GM12878 (cell line): ENCODE data around the gene CBLB. TPM values are rescaled to one million over a fixed set of nuclear protein-coding genes. Genes with fewer than 3 reads are reported as not detected.

Experiments used
- CREB1 ChIP-seq: IDR thresholded peaks from 2 replicates; pipeline ENCODE4 v1.6.1; 2012; ENCODE audit warnings: low read depth, mild to moderate bottlenecking, inconsistent platforms
- EED ChIP-seq: sonication (generic); IDR thresholded peaks from 2 replicates; pipeline ENCODE4 v1.6.1; 2016; ENCODE audit warnings: antibody characterized with exemption, low read depth
- KAT2A ChIP-seq: conservative IDR thresholded peaks from 2 replicates; pipeline ENCODE4 v1.6.1; 2011; ENCODE audit warnings: low read depth, low read length; ENCODE audit not compliant: control insufficient read depth
- KDM1A ChIP-seq: fragments of 200-600 bp; sonication (generic); IDR thresholded peaks from 2 replicates; pipeline ENCODE4 v1.6.1; 2016; ENCODE audit warnings: borderline replicate concordance
- MEF2A ChIP-seq: IDR thresholded peaks from 2 replicates; pipeline ENCODE4 v1.6.1; 2011; ENCODE audit warnings: low read depth, mild to moderate bottlenecking, low read length, moderate library complexity; ENCODE audit not compliant: insufficient read depth
- MTA3 ChIP-seq: IDR thresholded peaks from 2 replicates; pipeline ENCODE4 v1.6.1; 2012; ENCODE audit warnings: low read length, inconsistent platforms, borderline replicate concordance
- MXI1 ChIP-seq: fragments of 150-350 bp; IDR thresholded peaks from 2 replicates; pipeline ENCODE4 v1.6.1; 2011; ENCODE audit warnings: low read depth, mild to moderate bottlenecking, inconsistent platforms, low read length, improper control_type of control experiment
- NR2F1 ChIP-seq: fragments of 450-650 bp; conservative IDR thresholded peaks from 2 replicates; pipeline ENCODE4 v1.6.1; 2017; ENCODE audit warnings: mild to moderate bottlenecking
- RCOR1 ChIP-seq: conservative IDR thresholded peaks from 2 replicates; pipeline ENCODE4 v1.6.1; 2012; ENCODE audit warnings: low read depth, low read length, improper control_type of control experiment
- RELA ChIP-seq: fragments of 450-650 bp; IDR thresholded peaks from 2 replicates; pipeline ENCODE4 v1.8.0; 2014; ENCODE audit warnings: borderline replicate concordance; ENCODE audit not compliant: partially characterized antibody
- TBL1XR1 ChIP-seq: IDR thresholded peaks from 2 replicates; pipeline ENCODE4 v1.6.1; 2012; ENCODE audit warnings: low read depth, low read length, improper control_type of control experiment
- WRNIP1 ChIP-seq: IDR thresholded peaks from 2 replicates; pipeline ENCODE4 v1.6.1; 2011; ENCODE audit warnings: low read depth, low read length, improper control_type of control experiment, borderline replicate concordance
- YY1 ChIP-seq: IDR thresholded peaks from 2 replicates; pipeline ENCODE4 v1.6.1; 2011; ENCODE audit warnings: low read depth, mild to moderate bottlenecking, low read length
- polyA plus RNA-seq, 11 experiments: library from polyadenylated mRNA; depleted of rRNA in 4 of 11; unstranded in 6 of 11; stranded (reverse) in 5 of 11; fragments of >200 nt; fragmentation: Nextera tagmentation in 4 of 11; fragmentation: Illumina TruSeq in 1 of 11; extraction: Ambion mirVana in 4 of 11; extraction: Trizol in 1 of 11; gene quantifications; 1 replicate in 1 of 11; 2 replicates in 10 of 11; pipeline versions ENCODE4 v1.2.1 to v1.2.3, GENCODE V29; 2011 to 2016; ENCODE audit warnings: inconsistent platforms in 2 of 11, missing spikeins in 2 of 11, low read depth in 1 of 11
- total RNA-seq, 4 experiments: library from RNA; depleted of rRNA in 3 of 4; stranded (reverse); fragments of >200 nt in 3 of 4; fragmentation: Illumina TruSeq in 1 of 4; extraction: Trizol in 1 of 4; gene quantifications; 2 replicates each; pipeline versions ENCODE4 v1.2.1 to v1.2.3, GENCODE V29; 2013 to 2021
- TF ChIP-seq, protein P1 (sequence below): fragments of 450-650 bp; IDR thresholded peaks from 2 replicates; pipeline ENCODE4 v1.6.1; 2017; ENCODE audit warnings: mild to moderate bottlenecking, moderate library complexity
- TF ChIP-seq, protein P2 (sequence below): IDR thresholded peaks from 2 replicates; pipeline ENCODE4 v1.6.1; 2012; ENCODE audit warnings: improper control_type of control experiment, low read depth, low read length; ENCODE audit not compliant: insufficient replicate concordance
- TF ChIP-seq, protein P3 (sequence below): fragments of 450-650 bp; IDR thresholded peaks from 2 replicates; pipeline ENCODE4 v1.6.1; 2018; ENCODE audit warnings: borderline replicate concordance, mild to moderate bottlenecking; ENCODE audit not compliant: partially characterized antibody

Gene CBLB
- total and polyA plus RNA-seq, 10 of the 15 experiments (the other 5 are each of a cell fraction or from before 2014, with no cell fraction given): 17.2 to 107 (median 41.9) TPM

DNA sequence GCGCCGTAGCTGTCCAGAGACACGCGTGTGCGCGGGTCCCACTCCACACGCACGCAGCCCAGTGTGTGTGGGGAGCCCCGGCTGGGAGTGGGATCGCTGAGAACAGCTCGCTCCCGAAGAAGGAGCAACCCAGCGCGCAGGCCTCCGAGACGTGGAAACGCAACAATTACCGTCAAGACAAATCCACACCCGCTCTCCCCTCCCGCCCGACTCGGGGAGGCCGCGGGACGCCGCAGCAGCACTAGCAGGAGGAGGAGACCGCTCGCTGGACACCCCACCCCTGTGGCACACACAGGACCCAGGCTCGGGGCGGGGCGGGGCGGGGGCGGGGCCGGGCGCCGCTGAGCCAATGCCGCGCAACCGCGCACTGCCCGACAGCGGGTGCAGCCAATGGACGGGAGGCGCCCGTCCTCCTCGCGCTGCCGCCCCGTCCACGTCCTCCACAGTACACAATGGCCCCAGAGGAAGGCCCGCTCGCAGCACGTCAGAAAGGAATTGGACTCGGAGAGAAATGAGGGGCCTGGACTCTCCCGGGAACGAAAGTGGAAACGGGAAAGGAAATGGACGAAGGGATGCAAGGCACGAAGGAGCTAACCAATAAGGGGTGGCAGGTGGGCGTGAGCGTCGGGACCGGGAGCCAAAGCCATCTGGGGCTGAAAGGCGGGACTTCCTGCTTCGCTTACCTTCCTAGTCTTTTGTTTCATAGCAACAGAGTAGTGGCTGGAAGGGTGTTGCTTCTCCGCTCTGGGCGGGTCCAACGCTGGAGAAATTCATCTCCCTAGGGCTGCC, at the start of gene CBLB (continued):
- TF ChIP-seq, protein P1, sequence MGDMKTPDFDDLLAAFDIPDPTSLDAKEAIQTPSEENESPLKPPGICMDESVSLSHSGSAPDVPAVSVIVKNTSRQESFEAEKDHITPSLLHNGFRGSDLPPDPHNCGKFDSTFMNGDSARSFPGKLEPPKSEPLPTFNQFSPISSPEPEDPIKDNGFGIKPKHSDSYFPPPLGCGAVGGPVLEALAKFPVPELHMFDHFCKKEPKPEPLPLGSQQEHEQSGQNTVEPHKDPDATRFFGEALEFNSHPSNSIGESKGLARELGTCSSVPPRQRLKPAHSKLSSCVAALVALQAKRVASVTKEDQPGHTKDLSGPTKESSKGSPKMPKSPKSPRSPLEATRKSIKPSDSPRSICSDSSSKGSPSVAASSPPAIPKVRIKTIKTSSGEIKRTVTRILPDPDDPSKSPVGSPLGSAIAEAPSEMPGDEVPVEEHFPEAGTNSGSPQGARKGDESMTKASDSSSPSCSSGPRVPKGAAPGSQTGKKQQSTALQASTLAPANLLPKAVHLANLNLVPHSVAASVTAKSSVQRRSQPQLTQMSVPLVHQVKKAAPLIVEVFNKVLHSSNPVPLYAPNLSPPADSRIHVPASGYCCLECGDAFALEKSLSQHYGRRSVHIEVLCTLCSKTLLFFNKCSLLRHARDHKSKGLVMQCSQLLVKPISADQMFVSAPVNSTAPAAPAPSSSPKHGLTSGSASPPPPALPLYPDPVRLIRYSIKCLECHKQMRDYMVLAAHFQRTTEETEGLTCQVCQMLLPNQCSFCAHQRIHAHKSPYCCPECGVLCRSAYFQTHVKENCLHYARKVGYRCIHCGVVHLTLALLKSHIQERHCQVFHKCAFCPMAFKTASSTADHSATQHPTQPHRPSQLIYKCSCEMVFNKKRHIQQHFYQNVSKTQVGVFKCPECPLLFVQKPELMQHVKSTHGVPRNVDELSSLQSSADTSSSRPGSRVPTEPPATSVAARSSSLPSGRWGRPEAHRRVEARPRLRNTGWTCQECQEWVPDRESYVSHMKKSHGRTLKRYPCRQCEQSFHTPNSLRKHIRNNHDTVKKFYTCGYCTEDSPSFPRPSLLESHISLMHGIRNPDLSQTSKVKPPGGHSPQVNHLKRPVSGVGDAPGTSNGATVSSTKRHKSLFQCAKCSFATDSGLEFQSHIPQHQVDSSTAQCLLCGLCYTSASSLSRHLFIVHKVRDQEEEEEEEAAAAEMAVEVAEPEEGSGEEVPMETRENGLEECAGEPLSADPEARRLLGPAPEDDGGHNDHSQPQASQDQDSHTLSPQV: no peak
- no peak for TF ChIP-seq RCOR1
- TF ChIP-seq MEF2A: no peak
- TF ChIP-seq KDM1A: no peak
- peak; percentile 62 for TF ChIP-seq RELA
- TF ChIP-seq YY1: peak; percentile 87
- TF ChIP-seq KAT2A: no peak
- no peak for TF ChIP-seq TBL1XR1
- TF ChIP-seq CREB1: peak; percentile 34
- TF ChIP-seq MTA3: no peak
- TF ChIP-seq, protein P2, sequence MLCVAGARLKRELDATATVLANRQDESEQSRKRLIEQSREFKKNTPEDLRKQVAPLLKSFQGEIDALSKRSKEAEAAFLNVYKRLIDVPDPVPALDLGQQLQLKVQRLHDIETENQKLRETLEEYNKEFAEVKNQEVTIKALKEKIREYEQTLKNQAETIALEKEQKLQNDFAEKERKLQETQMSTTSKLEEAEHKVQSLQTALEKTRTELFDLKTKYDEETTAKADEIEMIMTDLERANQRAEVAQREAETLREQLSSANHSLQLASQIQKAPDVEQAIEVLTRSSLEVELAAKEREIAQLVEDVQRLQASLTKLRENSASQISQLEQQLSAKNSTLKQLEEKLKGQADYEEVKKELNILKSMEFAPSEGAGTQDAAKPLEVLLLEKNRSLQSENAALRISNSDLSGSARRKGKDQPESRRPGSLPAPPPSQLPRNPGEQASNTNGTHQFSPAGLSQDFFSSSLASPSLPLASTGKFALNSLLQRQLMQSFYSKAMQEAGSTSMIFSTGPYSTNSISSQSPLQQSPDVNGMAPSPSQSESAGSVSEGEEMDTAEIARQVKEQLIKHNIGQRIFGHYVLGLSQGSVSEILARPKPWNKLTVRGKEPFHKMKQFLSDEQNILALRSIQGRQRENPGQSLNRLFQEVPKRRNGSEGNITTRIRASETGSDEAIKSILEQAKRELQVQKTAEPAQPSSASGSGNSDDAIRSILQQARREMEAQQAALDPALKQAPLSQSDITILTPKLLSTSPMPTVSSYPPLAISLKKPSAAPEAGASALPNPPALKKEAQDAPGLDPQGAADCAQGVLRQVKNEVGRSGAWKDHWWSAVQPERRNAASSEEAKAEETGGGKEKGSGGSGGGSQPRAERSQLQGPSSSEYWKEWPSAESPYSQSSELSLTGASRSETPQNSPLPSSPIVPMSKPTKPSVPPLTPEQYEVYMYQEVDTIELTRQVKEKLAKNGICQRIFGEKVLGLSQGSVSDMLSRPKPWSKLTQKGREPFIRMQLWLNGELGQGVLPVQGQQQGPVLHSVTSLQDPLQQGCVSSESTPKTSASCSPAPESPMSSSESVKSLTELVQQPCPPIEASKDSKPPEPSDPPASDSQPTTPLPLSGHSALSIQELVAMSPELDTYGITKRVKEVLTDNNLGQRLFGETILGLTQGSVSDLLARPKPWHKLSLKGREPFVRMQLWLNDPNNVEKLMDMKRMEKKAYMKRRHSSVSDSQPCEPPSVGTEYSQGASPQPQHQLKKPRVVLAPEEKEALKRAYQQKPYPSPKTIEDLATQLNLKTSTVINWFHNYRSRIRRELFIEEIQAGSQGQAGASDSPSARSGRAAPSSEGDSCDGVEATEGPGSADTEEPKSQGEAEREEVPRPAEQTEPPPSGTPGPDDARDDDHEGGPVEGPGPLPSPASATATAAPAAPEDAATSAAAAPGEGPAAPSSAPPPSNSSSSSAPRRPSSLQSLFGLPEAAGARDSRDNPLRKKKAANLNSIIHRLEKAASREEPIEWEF: no peak
- no peak for TF ChIP-seq NR2F1
- TF ChIP-seq WRNIP1: 0 out of 2 replicates have a peak, but pooled peaks have one; percentile 85
- peak; percentile 33; the same call in 1 of the 2 replicates for TF ChIP-seq EED
- TF ChIP-seq MXI1: peak; percentile 79
- TF ChIP-seq, protein P3, sequence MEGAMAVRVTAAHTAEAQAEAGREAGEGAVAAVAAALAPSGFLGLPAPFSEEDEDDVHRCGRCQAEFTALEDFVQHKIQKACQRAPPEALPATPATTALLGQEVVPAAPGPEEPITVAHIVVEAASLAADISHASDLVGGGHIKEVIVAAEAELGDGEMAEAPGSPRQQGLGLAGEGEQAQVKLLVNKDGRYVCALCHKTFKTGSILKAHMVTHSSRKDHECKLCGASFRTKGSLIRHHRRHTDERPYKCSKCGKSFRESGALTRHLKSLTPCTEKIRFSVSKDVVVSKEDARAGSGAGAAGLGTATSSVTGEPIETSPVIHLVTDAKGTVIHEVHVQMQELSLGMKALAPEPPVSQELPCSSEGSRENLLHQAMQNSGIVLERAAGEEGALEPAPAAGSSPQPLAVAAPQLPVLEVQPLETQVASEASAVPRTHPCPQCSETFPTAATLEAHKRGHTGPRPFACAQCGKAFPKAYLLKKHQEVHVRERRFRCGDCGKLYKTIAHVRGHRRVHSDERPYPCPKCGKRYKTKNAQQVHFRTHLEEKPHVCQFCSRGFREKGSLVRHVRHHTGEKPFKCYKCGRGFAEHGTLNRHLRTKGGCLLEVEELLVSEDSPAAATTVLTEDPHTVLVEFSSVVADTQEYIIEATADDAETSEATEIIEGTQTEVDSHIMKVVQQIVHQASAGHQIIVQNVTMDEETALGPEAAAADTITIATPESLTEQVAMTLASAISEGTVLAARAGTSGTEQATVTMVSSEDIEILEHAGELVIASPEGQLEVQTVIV: no peak
